Activated T-cell treated with anti-CD3 and anti-CD28 coated beads, Interleukin-2, amount 50 U/mL, for 4 hours (primary cell): ENCODE measurements around the gene CDK5R1. TPM values are rescaled to one million over a fixed set of nuclear protein-coding genes. Genes with fewer than 3 reads are reported as not detected.

Source experiments
- ATAC-seq, 2 donors: fragments of 200-7000 bp; cut with Tn5 transposase; one replicate each; pipeline ENCODE4 v1.10.0; 2021
- DNase-seq: peaks from one replicate; pipeline ENCODE4 v3.0.0-alpha.2; 2020
- H3K27me3 Mint-ChIP-seq: one replicate; pipeline ENCODE4 v1.8.0; 2021; ENCODE audit warnings: low read depth, mixed read lengths
- H3K36me3 Mint-ChIP-seq: one replicate; pipeline ENCODE4 v1.8.0; 2022; ENCODE audit warnings: mixed read lengths; ENCODE audit not compliant: insufficient read depth
- H3K4me1 Mint-ChIP-seq: one replicate; pipeline ENCODE4 v1.8.0; 2021; ENCODE audit warnings: low read depth, mixed read lengths
- H3K4me3 Mint-ChIP-seq: one replicate; pipeline ENCODE4 v1.8.0; 2021; ENCODE audit warnings: mild to moderate bottlenecking, moderate library complexity, mixed read lengths
- H3K9me3 Mint-ChIP-seq: one replicate; pipeline ENCODE4 v1.8.0; 2021; ENCODE audit warnings: mixed read lengths
- total RNA-seq, 3 donors: library from RNA; stranded (reverse); gene quantifications; one replicate each; pipeline ENCODE4 v1.2.1, GENCODE V29; 2021

The CDK5R1 gene
- total RNA-seq, 3 donors from 2014 or later, result 14.8 to 20.9 (median 15.7) TPM

DNA sequence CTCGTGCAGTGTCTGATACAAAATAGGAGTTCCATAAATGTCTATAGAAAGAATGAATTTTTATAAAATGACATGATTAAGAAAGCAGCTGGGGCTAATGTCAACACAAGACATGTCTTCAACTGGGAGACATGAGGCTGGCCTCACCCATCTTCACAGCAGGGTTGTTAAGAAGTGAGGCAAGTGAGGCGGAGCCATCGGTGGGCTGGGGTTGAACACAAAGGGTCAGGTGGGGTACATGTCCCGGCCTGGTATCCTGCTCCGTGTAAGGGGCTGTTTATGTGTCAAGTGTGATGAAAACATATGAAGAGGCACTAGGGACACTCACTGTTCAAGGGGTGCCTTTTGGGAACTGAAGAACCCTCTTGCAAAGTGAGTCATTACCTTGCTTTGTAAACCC lies 22.1 kb downstream of the CDK5R1 start:
- no peaks in the 10 kb centered on the region for H3K9me3 Mint-ChIP-seq
- DNase-seq, result no peak

DNA sequence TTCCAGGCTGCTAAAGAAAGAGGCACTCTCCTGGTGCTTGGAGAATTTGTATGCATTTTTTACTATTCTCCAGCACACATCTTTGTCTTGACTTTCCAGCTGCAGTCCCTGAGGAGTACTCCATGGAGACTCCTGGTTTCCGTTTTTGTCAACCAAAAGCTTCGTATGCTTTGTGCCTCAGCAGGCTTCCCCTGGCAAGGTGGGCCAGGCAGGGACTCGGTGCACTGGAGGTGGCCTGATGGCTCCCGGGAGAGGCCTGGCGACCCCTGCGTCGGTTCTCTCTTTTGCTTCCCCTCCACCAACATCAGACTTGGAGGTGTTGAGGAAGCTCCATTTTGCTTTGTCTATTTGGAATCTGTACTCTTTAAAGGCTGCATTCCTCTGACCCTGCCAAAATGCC lies 23.7 kb downstream of the CDK5R1 start:
- no peaks in the 10 kb centered on the region for H3K36me3 Mint-ChIP-seq
- peaks cover 49% of the 10 kb centered on the region for H3K4me1 Mint-ChIP-seq
- H3K27me3 Mint-ChIP-seq, result no peaks in the 10 kb centered on the region
- no peak for DNase-seq
- H3K9me3 Mint-ChIP-seq, result no peaks in the 10 kb centered on the region
- H3K4me3 Mint-ChIP-seq, result no peak overlapping the region
- no peak for ATAC-seq

More for the DNA sequence above, 22.1 kb downstream of the CDK5R1 start:
- H3K4me1 Mint-ChIP-seq, result peaks cover 60% of the 10 kb centered on the region
- H3K27me3 Mint-ChIP-seq, result no peaks in the 10 kb centered on the region
- H3K4me3 Mint-ChIP-seq, result no peak overlapping the region
- no peak for ATAC-seq
- H3K36me3 Mint-ChIP-seq, result no peaks in the 10 kb centered on the region

DNA sequence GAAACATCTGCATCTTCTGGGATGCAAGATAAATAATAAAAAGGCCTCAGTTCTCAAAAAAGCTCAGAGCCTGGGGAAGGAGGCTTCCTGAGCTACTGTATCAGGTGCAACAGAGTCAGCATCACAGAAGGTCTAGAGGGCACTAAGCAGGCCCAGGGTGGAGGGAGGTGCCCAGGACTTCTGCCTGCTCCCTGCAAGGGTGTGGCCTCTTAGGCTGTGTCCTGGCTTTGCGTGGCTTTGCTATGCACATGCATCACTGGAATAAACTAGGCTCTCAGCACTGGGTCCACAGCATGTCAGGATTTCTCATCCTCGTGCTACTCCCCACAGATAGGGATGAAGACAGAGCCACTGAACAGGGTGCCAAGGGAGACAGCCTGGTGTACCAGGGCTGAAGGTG lies 25.5 kb downstream of the CDK5R1 start:
- no peaks in the 10 kb centered on the region for H3K27me3 Mint-ChIP-seq

DNA sequence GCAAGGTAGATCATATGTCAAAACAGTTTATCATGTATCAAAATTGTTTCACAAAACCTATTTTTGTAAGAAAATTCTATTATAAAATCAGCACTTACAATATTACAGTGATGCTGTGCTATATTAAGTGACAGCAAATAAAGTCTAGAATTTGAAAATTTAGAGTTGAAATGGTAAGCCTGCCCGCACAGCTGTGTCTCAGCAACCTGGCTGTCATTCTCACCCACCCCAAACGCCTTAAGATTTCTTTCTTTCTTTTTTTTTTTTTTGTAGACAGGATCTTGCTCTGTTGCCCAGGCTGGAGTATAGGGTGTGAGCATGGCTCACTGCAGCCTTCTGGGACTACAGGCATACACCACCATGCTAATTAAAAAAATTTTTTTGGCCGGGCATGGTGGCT lies 26.8 kb downstream of the CDK5R1 start:
- H3K4me3 Mint-ChIP-seq, result no peak overlapping the region
- H3K36me3 Mint-ChIP-seq, result no peaks in the 10 kb centered on the region
- DNase-seq, result no peak
- no peak for ATAC-seq
- H3K27me3 Mint-ChIP-seq, result no peaks in the 10 kb centered on the region
- H3K9me3 Mint-ChIP-seq, result no peaks in the 10 kb centered on the region
- H3K4me1 Mint-ChIP-seq, result peaks cover 57% of the 10 kb centered on the region

More for the DNA sequence above, 25.5 kb downstream of the CDK5R1 start:
- no peak for ATAC-seq
- no peak for DNase-seq
- Mint-ChIP-seq H3K9me3 (no peaks in the 10 kb centered on the region), H3K36me3 (no peaks in the 10 kb centered on the region), H3K4me1 (peaks cover 53% of the 10 kb centered on the region), H3K4me3 (no peak overlapping the region)

DNA sequence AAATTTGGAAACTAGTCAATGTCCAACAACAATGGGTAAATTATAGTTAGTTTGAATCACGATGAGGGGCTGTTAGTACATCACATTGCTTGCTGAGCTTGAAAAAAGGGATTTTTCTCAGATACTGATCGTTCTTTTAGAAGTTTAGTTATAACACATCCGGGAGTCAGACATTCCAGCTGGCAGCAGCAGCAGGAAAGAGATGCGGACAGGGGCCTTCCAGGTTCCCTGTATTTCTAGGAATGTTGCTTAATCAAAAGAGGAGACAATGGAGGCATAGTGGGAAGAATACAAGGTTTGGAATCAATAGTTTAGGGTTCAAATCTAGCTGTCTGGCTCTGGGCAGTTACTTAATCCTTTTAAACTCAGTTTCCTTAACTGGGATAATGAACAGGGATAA lies 27.8 kb downstream of the CDK5R1 start:
- H3K4me1 Mint-ChIP-seq, result peaks cover 55% of the 10 kb centered on the region
- DNase-seq, result no peak

DNA sequence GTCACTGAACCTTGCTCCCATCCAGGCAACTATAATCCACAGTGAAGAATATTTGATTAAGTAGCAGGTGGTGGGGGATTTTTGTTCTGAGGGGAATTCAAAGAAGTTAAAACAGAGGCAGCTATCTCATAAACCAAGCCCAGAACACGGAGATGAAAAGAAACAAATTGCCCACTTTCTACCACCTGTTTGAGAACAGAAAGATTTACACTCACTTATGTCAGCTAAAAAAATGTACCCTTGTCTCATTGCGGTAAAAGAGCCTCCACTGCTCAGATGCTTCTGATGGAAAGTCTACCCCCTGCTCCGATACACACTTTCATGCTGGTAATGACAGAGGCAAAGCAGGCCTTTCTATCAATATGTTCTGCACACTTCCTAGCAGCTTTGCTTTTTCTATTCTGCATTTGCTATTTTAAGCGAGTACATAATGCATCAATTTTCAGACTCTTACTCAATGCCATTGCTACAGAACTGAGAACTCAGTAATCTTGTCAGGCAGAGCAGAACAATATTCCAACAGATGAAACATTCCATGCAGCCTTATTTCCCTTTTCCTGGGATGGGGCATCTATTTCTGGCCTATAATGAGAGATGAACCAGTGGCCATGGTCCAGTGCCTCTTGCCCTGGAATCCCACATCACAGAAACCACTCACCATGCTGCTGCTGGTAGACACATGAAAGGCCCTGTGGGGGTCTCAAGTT lies 29.0 kb downstream of the CDK5R1 start:
- Mint-ChIP-seq H3K4me1 (peaks cover 65% of the 10 kb centered on the region), H3K36me3 (no peaks in the 10 kb centered on the region), H3K4me3 (no peak overlapping the region), H3K9me3 (no peaks in the 10 kb centered on the region), H3K27me3 (no peaks in the 10 kb centered on the region)
- ATAC-seq (peak; percentile 33 to 36), DNase-seq (no peak)

More for the DNA sequence above, 27.8 kb downstream of the CDK5R1 start:
- Mint-ChIP-seq H3K36me3 (no peaks in the 10 kb centered on the region), H3K27me3 (no peaks in the 10 kb centered on the region), H3K9me3 (no peaks in the 10 kb centered on the region), H3K4me3 (no peak overlapping the region)
- no peak for ATAC-seq

DNA sequence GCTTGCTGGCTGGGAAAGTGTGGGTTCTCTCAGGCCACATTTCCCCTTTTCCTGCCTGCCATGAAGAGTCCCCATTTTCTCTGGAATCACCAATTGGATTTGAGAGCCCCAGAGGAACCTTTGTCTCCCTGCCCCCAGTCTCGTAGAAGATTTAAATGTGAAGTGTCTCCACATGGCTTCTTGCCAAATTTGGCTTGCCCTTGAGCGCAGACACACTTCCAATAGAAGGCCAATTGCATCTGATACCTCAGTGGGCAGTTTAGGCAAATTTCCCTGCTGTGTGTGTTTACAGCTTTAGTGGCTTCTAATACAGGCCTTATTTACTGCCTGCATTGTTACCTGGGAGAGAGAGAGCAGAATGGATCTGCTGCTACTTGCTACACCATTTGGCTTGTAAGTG lies 29.7 kb downstream of the CDK5R1 start:
- no peak overlapping the region for H3K4me3 Mint-ChIP-seq
- ATAC-seq (no peak), DNase-seq (no peak)
- no peaks in the 10 kb centered on the region for H3K27me3 Mint-ChIP-seq
- no peaks in the 10 kb centered on the region for H3K9me3 Mint-ChIP-seq
- H3K36me3 Mint-ChIP-seq, result no peaks in the 10 kb centered on the region
- H3K4me1 Mint-ChIP-seq, result peaks cover 66% of the 10 kb centered on the region

DNA sequence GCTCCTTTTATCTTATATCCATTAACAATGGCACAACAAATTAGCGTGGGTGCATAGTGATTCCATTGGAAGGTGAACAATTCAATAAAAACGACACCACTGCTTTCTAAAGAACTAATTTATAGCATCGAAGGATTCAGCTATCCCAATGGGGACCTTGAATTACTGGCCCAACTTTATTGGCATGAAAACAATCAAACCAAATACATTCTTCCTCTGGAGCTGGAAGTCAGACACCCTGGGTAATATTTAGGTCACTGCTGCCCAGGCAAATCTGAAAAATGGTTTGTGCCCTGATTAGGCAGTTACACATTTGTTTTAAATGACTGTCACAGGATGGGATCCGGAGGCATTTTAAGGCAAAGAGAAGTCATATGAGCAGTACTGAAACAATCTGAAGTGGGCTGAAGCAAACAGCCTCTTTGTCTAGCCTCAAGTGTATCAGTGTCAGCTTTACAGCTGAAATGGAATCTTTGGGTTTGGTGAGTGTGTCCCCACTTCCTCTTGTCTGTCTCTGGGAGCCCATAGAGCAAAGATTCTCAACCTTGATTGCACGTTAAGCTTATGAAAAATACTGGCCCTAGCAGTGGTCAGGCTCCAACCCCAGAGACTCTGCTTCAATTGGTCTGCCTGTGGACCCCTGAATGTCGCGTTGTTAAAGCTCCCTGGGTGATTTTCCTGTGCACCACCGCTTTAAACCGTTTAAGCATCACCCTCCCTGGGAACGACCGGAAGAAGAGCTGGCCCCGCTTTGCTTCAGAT lies 30.3 kb downstream of the CDK5R1 start:
- Mint-ChIP-seq H3K4me1 (peaks cover 63% of the 10 kb centered on the region), H3K4me3 (peak overlapping the region; percentile 24), H3K27me3 (no peaks in the 10 kb centered on the region), H3K36me3 (no peaks in the 10 kb centered on the region), H3K9me3 (no peaks in the 10 kb centered on the region)
- DNase-seq (no peak), ATAC-seq (no peak)

DNA sequence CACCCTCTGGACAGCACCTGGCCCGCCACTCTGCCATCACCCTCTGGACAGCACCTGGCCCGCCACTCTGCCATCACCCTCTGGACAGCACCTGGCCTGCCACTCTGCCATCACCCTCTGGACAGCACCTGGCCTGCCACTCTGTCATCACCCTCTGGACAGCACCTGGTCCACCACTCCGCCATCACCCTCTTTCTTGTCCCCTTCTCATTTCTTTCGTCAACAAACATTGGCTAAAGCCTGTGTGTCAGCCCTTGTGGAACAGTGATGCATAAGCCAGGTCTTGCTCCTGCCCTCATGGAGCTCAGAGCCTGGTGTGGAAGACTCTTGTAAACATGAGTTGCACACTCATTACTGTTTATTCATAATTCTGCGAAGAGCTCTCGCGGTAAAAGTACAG lies 31.2 kb downstream of the CDK5R1 start:
- no peaks in the 10 kb centered on the region for H3K36me3 Mint-ChIP-seq

DNA sequence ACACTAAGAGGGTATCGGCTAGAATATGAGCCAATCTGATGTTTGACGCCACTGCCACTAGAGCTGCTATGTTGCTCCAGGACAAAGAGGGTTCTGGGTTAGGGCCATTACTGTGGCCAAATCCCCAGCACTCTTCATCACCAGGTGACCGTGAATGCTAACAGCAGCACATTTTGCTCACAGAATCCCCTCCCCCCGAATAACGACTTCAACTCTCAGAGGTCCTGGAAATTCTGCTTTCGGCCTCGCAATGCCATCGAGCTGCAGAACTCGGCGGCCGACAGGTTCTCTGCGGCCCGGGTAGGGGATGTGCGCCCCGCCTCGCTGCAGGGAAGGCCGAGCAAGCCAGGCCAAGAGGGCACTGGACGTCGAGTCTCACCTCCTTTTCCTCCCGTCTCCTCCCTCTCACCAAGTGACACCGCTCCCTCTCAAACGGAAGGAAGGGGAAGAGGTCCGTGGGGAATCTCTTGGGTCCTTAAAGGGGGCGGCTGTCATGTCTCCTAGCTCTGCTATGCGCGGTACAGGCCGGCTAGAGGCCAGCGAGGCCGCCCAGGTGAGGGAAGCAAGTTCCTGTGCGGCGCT lies 31.9 kb downstream of the CDK5R1 start:
- Mint-ChIP-seq H3K4me3 (peak overlapping the region; percentile 44), H3K9me3 (no peaks in the 10 kb centered on the region)
- ATAC-seq, result no peak

More for the DNA sequence above, 31.2 kb downstream of the CDK5R1 start:
- no peaks in the 10 kb centered on the region for H3K9me3 Mint-ChIP-seq
- peak overlapping the region; percentile 44 for H3K4me3 Mint-ChIP-seq
- DNase-seq (no peak), ATAC-seq (no peak)
- H3K4me1 Mint-ChIP-seq, result peaks cover 71% of the 10 kb centered on the region
- no peaks in the 10 kb centered on the region for H3K27me3 Mint-ChIP-seq

DNA sequence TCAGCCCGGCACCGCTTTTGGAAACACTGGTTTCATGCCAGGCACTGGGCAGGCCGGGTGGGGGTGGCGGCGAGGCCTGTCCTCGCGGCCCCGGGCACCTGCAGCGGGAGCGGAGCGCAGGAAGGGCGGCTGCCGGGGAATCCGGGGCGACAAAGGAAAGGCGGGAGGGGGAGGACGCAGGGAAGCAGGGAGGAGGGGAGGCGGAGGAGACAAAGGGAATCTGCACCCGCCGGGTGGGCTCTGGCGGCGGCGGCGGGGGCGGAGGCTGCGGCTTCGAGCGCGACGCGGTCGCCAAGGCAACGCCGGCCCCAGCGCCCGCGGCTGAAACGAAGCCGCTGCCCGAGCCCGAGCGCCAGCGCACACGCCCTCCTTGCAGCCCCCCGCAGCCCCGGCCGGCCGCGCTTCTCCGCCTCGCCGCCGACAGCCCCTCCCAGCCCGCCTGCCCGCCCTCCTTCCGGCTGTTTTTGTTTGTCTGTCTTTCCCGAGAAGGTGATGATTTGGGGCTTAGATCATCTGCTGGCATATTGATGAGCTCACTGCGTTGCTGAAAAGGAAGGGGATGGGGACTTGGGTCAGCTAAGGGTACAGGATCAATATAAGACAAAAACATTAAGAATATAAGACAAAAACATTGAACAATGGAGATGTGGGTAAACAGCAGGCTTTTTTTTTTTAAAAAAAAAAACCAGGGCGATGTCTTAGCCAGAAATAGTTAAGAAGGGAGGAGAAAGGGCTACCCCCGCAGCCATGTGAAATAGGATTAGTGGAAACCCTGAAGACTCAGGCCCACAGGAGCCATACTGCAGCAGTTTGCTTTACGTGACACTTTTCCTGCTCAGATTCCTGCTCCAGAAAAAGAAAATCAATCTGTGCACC lies 32.7 kb downstream of the CDK5R1 start:
- H3K9me3 Mint-ChIP-seq, result no peaks in the 10 kb centered on the region
- ATAC-seq (peak; percentile 4 to 19), DNase-seq (peak; percentile 50)
- peaks cover 82% of the 10 kb centered on the region for H3K4me1 Mint-ChIP-seq
- H3K36me3 Mint-ChIP-seq, result no peaks in the 10 kb centered on the region
- no peaks in the 10 kb centered on the region for H3K27me3 Mint-ChIP-seq
- peak overlapping the region; percentile 78 for H3K4me3 Mint-ChIP-seq

More for the DNA sequence above, 31.9 kb downstream of the CDK5R1 start:
- H3K36me3 Mint-ChIP-seq, result no peaks in the 10 kb centered on the region
- H3K27me3 Mint-ChIP-seq, result no peaks in the 10 kb centered on the region
- no peak for DNase-seq
- peaks cover 74% of the 10 kb centered on the region for H3K4me1 Mint-ChIP-seq

DNA sequence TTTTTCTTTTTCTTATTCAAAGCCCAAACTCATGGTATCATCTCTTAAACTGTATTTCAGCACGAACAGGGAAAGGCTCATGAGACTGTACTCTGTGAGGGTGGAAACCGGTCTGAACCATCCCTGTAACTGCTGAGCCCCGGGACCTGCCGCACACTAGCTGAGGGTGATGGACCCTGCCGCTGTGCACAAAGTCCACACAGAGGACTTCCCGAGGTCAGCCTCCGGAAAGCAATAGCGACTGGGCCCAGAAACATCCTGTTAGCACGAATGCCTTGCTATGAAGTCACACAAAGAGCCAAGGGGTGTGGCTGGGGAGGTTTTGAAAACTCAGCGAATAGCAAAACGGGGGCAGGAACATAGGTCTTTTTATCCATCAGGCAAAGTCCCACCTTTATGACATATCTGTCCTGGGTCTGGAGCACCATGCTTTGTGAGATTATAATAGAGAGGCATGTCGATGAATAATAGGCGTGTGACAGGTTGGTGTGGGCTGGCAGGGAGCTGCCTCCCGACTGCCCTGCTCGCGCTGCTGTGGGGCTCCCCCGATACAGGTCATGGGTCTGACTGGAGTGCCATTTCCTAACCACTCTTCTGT lies 33.4 kb downstream of the CDK5R1 start:
- ATAC-seq (peak; percentile 42 to 44), DNase-seq (peak; percentile 24)
- no peaks in the 10 kb centered on the region for H3K36me3 Mint-ChIP-seq
- H3K4me3 Mint-ChIP-seq, result peak overlapping the region; percentile 78
- H3K9me3 Mint-ChIP-seq, result no peaks in the 10 kb centered on the region
- peaks cover 85% of the 10 kb centered on the region for H3K4me1 Mint-ChIP-seq
- no peaks in the 10 kb centered on the region for H3K27me3 Mint-ChIP-seq

DNA sequence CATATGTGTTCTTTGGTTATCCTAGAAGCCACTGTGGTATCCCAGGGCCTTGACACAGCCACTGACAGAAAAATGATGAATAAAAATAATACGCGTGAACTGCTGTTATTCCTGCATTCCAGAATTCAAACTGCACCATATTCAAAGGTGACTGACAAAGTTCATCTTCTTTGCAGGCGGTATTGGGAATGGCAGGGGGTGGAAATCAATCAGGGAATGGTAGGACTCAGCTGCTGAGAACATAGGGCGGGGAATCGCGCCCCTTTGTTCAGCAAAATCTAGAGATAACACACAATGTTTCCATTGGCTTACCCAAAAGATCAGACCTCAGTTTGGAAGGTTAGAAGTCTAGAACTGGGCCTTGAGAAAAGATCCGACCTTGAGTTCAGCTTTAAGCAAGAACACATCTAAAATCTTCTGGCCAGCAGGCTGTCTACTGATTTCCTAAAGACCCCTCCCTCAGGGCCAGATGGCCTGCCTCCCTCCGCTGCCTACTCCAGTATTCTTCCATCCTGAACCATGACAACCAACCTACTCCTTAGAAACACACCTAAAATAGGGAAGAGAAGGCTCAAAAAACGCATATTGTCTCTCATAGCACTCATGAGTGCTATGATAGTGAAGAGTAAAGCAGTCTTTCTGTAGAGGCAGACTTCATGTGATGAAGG lies 34.1 kb downstream of the CDK5R1 start:
- Mint-ChIP-seq H3K4me3 (peak overlapping the region; percentile 78), H3K9me3 (no peaks in the 10 kb centered on the region), H3K36me3 (no peaks in the 10 kb centered on the region), H3K4me1 (peaks cover 80% of the 10 kb centered on the region), H3K27me3 (no peaks in the 10 kb centered on the region)
- DNase-seq (no peak), ATAC-seq (no peak)
